Vagina (tissue), 2 donors: ENCODE results near the gene OSBP2. TPM values are rescaled to one million over a fixed set of nuclear protein-coding genes. Genes with fewer than 3 reads are reported as not detected.

Experiments used
- DNase-seq, 2 donors: peaks; one replicate each; pipeline ENCODE4 v3.0.0-alpha.2; 2017; ENCODE audit errors: extremely low spot score in 2 of 2
- H3K27ac ChIP-seq: fragments of 200-600 bp; sonication (generic); one replicate; pipeline ENCODE4 v1.5.1; 2019
- H3K27me3 ChIP-seq: fragments of 200-600 bp; sonication (generic); one replicate; pipeline ENCODE4 v1.5.1; 2019
- H3K36me3 ChIP-seq, 2 donors: fragments of 200-600 bp; sonication (generic); one replicate each; pipeline ENCODE4 v1.5.1; 2017 to 2019
- H3K4me1 ChIP-seq: fragments of 200-600 bp; sonication (generic); one replicate; pipeline ENCODE4 v1.5.1; 2019
- H3K4me3 ChIP-seq, 2 donors: fragments of 200-600 bp; sonication (generic); 1 replicate in 1 of 2; 2 replicates in 1 of 2; pipeline ENCODE4 v1.5.1; 2016 to 2019
- H3K9me3 ChIP-seq: fragments of 200-600 bp; sonication (generic); one replicate; pipeline ENCODE4 v1.5.1; 2019
- POLR2A ChIP-seq, 2 donors: fragments of 450-650 bp; IDR thresholded peaks; one replicate each; pipeline ENCODE4 v1.6.1; 2017; ENCODE audit warnings: antibody characterized with exemption in 2 of 2, mild to moderate bottlenecking in 2 of 2, moderate library complexity in 2 of 2
- POLR2AphosphoS5 ChIP-seq, 2 donors: sonication (generic); formaldehyde crosslinking; IDR thresholded peaks; one replicate each; pipeline ENCODE4 v1.9.0; 2017; ENCODE audit warnings: antibody characterized with exemption in 2 of 2, mild to moderate bottlenecking in 2 of 2, low read depth in 1 of 2; ENCODE audit not compliant: insufficient read depth in 1 of 2
- intact Hi-C: fragments of 100-400 bp; cut with DNase I; formaldehyde crosslinking; loops from one replicate; pipeline ENCODE4 v1.15.1; 2023
- total RNA-seq: library from RNA; depleted of rRNA; stranded (reverse); fragments of >200 nt; gene quantifications from one replicate; pipeline ENCODE4 v1.2.3, GENCODE V29; 2016
- TF ChIP-seq, protein P1 (sequence below), 3 experiments: fragments of 450-650 bp in 2 of 3; fragments of 200-600 bp in 1 of 3; sonication (generic) in 1 of 3; IDR thresholded peaks; one replicate each; pipeline ENCODE4 v1.5.1; 2017 to 2019; ENCODE audit warnings: antibody characterized with exemption in 3 of 3, mild to moderate bottlenecking in 2 of 3, moderate library complexity in 2 of 3

The OSBP2 gene
- total RNA-seq, 1 donor from 2014 or later, result 3.7 TPM

GRCh38 chr22:30861131-30861530 is 166.5 kb downstream of the OSBP2 start:
- no peak for DNase-seq
- Histone ChIP-seq H3K27me3 (no peaks in the 10 kb centered on the region), H3K36me3 (no peaks in the 10 kb centered on the region), H3K4me3 (no peak overlapping the region), H3K27ac (no peak overlapping the region), H3K4me1 (no peaks in the 10 kb centered on the region), H3K9me3 (no peaks in the 10 kb centered on the region)
- TF ChIP-seq, protein P1, sequence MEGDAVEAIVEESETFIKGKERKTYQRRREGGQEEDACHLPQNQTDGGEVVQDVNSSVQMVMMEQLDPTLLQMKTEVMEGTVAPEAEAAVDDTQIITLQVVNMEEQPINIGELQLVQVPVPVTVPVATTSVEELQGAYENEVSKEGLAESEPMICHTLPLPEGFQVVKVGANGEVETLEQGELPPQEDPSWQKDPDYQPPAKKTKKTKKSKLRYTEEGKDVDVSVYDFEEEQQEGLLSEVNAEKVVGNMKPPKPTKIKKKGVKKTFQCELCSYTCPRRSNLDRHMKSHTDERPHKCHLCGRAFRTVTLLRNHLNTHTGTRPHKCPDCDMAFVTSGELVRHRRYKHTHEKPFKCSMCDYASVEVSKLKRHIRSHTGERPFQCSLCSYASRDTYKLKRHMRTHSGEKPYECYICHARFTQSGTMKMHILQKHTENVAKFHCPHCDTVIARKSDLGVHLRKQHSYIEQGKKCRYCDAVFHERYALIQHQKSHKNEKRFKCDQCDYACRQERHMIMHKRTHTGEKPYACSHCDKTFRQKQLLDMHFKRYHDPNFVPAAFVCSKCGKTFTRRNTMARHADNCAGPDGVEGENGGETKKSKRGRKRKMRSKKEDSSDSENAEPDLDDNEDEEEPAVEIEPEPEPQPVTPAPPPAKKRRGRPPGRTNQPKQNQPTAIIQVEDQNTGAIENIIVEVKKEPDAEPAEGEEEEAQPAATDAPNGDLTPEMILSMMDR (IDR thresholded peaks at IDR 0.05), result no peak
- TF ChIP-seq POLR2AphosphoS5 (IDR thresholded peaks at IDR 0.05; ENCODE audit: insufficient read depth in 1 of 2, low read depth in 1 of 2) (no peak), POLR2A (IDR thresholded peaks at IDR 0.05) (no peak)
- intact Hi-C loops, result no loop called here

DNA sequence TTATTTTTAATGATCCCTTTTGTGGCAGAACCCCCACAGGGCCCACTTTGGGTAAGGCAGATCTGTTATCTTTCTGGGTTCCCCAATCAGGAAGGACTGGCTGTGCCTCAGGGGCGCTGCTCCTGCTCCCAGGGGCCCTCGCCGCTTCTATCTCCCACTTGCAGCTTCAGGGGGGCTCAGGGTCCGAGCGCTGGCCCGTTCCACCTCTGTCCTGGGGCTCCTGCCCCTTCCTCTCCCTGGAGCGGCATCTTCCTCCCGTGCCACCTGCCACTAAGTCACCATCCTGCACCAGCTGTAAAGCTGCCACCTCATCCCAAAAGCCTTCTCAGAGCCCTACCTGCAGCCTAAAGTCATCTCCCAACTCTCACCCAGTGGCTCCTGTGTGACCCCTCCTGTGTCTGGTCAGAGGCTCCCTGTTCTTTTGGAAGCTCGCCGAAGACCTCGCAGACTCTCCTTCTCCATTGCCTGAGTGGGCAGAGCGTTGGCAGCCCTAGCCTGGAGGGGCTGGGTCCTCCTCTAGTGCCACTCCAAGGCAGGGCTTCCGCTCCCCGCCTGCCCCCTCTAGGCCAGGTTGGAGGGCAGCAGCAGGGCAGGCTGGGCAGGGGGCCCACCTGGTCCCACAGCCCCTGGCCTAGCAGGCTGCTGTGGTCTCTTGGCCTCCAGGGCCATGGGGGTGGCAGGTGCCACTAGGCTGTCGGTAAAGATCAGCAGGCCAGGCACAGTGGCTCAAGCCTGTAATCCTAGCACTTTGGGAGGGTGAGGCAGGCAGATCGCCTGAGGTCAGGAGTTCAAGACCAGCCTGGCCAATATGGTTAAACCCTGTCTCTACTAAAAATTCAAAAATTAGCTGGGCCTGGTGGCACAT is 167.2 kb downstream of the OSBP2 start:
- Histone ChIP-seq H3K9me3 (no peaks in the 10 kb centered on the region), H3K27ac (no peak overlapping the region), H3K4me3 (no peak overlapping the region), H3K36me3 (no peaks in the 10 kb centered on the region), H3K27me3 (no peaks in the 10 kb centered on the region), H3K4me1 (no peaks in the 10 kb centered on the region)
- intact Hi-C loops, result no loop called here
- peak; percentile 20 to 94 for DNase-seq
- TF ChIP-seq, protein P1 (IDR thresholded peaks at IDR 0.05), result no peak
- no peak for TF ChIP-seq POLR2AphosphoS5 (IDR thresholded peaks at IDR 0.05; ENCODE audit: insufficient read depth in 1 of 2, low read depth in 1 of 2)
- no peak for TF ChIP-seq POLR2A (IDR thresholded peaks at IDR 0.05)

- Histone ChIP-seq H3K27me3 (no peaks in the 10 kb centered on the region), H3K4me3 (no peak overlapping the region), H3K27ac (no peak overlapping the region), H3K4me1 (no peaks in the 10 kb centered on the region), H3K9me3 (no peaks in the 10 kb centered on the region), H3K36me3 (no peaks in the 10 kb centered on the region)
- DNase-seq, result no peak
- intact Hi-C loops, result no loop called here
- TF ChIP-seq, protein P1 (IDR thresholded peaks at IDR 0.05), result no peak
- TF ChIP-seq POLR2AphosphoS5 (IDR thresholded peaks at IDR 0.05; ENCODE audit: insufficient read depth in 1 of 2, low read depth in 1 of 2), result no peak
- no peak for TF ChIP-seq POLR2A (IDR thresholded peaks at IDR 0.05)
Observed at GRCh38 chr22:30863081-30863833, 168.6 kb downstream of the OSBP2 start.

GRCh38 chr22:30864441-30865420 is 170.1 kb downstream of the OSBP2 start:
- DNase-seq, result peak in 1 of 2 donors; percentile 89
- H3K36me3 ChIP-seq, result no peaks in the 10 kb centered on the region
- H3K9me3 ChIP-seq, result no peaks in the 10 kb centered on the region
- no peaks in the 10 kb centered on the region for H3K27me3 ChIP-seq
- intact Hi-C loops, result no loop called here
- H3K4me3 ChIP-seq, result no peak overlapping the region
- no peak for TF ChIP-seq POLR2A (IDR thresholded peaks at IDR 0.05)
- TF ChIP-seq POLR2AphosphoS5 (IDR thresholded peaks at IDR 0.05; ENCODE audit: insufficient read depth in 1 of 2, low read depth in 1 of 2), result no peak
- TF ChIP-seq, protein P1 (IDR thresholded peaks at IDR 0.05), result no peak
- no peaks in the 10 kb centered on the region for H3K4me1 ChIP-seq
- H3K27ac ChIP-seq, result no peak overlapping the region
